Measurements from ENCODE around the gene SELPLG. TPM values are rescaled to one million over a fixed set of nuclear protein-coding genes. Genes with fewer than 3 reads are reported as not detected.

Gene SELPLG
- total RNA-seq, 1 experiment from 2014 or later: 0.34 TPM

- BruUV-seq (replicated peaks): no TSS peak
- ChIA-PET POLR2A (ENCODE audit: low non-redundant PET) (no interaction called here), CTCF (no interaction called here)
- intact Hi-C loops (cut with micrococcal nuclease; ENCODE audit: unreplicated experiment): no loop called here
- peaks cover 15% of the 10 kb centered on the region for H3K4me1 ChIP-seq (ENCODE audit: insufficient read depth, low read length, poor library complexity, severe bottlenecking)
- no peak overlapping the region for H3K27ac ChIP-seq (ENCODE audit: low read depth, low read length, poor library complexity, severe bottlenecking)
- TF ChIP-seq, protein P1, sequence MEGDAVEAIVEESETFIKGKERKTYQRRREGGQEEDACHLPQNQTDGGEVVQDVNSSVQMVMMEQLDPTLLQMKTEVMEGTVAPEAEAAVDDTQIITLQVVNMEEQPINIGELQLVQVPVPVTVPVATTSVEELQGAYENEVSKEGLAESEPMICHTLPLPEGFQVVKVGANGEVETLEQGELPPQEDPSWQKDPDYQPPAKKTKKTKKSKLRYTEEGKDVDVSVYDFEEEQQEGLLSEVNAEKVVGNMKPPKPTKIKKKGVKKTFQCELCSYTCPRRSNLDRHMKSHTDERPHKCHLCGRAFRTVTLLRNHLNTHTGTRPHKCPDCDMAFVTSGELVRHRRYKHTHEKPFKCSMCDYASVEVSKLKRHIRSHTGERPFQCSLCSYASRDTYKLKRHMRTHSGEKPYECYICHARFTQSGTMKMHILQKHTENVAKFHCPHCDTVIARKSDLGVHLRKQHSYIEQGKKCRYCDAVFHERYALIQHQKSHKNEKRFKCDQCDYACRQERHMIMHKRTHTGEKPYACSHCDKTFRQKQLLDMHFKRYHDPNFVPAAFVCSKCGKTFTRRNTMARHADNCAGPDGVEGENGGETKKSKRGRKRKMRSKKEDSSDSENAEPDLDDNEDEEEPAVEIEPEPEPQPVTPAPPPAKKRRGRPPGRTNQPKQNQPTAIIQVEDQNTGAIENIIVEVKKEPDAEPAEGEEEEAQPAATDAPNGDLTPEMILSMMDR (conservative IDR thresholded peaks at IDR 0.05; ENCODE audit: low read depth, low read length): no peak
- TF ChIP-seq EZH2 (IDR thresholded peaks at IDR 0.05; ENCODE audit: borderline replicate concordance, low read depth, low read length, poor library complexity, severe bottlenecking): no peak
- no peaks in the 10 kb centered on the region for H3K9me3 ChIP-seq (ENCODE audit: low read depth, low read length, poor library complexity, severe bottlenecking)
- no peak for DNase-seq (ENCODE audit: low spot score)
- H3K27me3 ChIP-seq (replicated peaks; ENCODE audit: insufficient read depth, low read depth, low read length, poor library complexity): no peaks in the 10 kb centered on the region
- peaks cover 4% of the 10 kb centered on the region for H3K36me3 ChIP-seq (ENCODE audit: insufficient read depth, low read length, poor library complexity, severe bottlenecking)
- H3K4me3 ChIP-seq (ENCODE audit: low read depth, low read length, poor library complexity, severe bottlenecking): no peak overlapping the region
Measured at GRCh38 chr12:108675792-108676191, 42.1 kb upstream of the SELPLG start.

GRCh38 chr12:108672054-108672453, 38.4 kb upstream of the SELPLG start:
- TF ChIP-seq, protein P1 (conservative IDR thresholded peaks at IDR 0.05; ENCODE audit: low read depth, low read length): no peak
- TF ChIP-seq EZH2 (IDR thresholded peaks at IDR 0.05; ENCODE audit: borderline replicate concordance, low read depth, low read length, poor library complexity, severe bottlenecking): no peak
- intact Hi-C loops (cut with micrococcal nuclease; ENCODE audit: unreplicated experiment): no loop called here
- ChIA-PET CTCF (no interaction called here), POLR2A (ENCODE audit: low non-redundant PET) (no interaction called here)
- no peak overlapping the region for H3K27ac ChIP-seq (ENCODE audit: low read depth, low read length, poor library complexity, severe bottlenecking)
- H3K4me3 ChIP-seq (ENCODE audit: low read depth, low read length, poor library complexity, severe bottlenecking): no peak overlapping the region
- peaks cover 4% of the 10 kb centered on the region for H3K36me3 ChIP-seq (ENCODE audit: insufficient read depth, low read length, poor library complexity, severe bottlenecking)
- H3K27me3 ChIP-seq (replicated peaks; ENCODE audit: insufficient read depth, low read depth, low read length, poor library complexity): no peaks in the 10 kb centered on the region
- H3K9me3 ChIP-seq (ENCODE audit: low read depth, low read length, poor library complexity, severe bottlenecking): no peaks in the 10 kb centered on the region
- peaks cover 35% of the 10 kb centered on the region for H3K4me1 ChIP-seq (ENCODE audit: insufficient read depth, low read length, poor library complexity, severe bottlenecking)
- BruUV-seq (replicated peaks): no TSS peak
- DNase-seq (ENCODE audit: low spot score): no peak

- no peak for DNase-seq (ENCODE audit: low spot score)
- intact Hi-C loops (cut with micrococcal nuclease; ENCODE audit: unreplicated experiment): no loop called here
- CTCF ChIA-PET: no interaction called here
- TF ChIP-seq, protein P1 (conservative IDR thresholded peaks at IDR 0.05; ENCODE audit: low read depth, low read length): no peak
- TF ChIP-seq EZH2 (IDR thresholded peaks at IDR 0.05; ENCODE audit: borderline replicate concordance, low read depth, low read length, poor library complexity, severe bottlenecking): no peak
- Histone ChIP-seq H3K36me3 (ENCODE audit: insufficient read depth, low read length, poor library complexity, severe bottlenecking) (peaks cover 4% of the 10 kb centered on the region), H3K4me1 (ENCODE audit: insufficient read depth, low read length, poor library complexity, severe bottlenecking) (peaks cover 39% of the 10 kb centered on the region), H3K27ac (ENCODE audit: low read depth, low read length, poor library complexity, severe bottlenecking) (no peak overlapping the region), H3K9me3 (ENCODE audit: low read depth, low read length, poor library complexity, severe bottlenecking) (no peaks in the 10 kb centered on the region), H3K4me3 (ENCODE audit: low read depth, low read length, poor library complexity, severe bottlenecking) (no peak overlapping the region), H3K27me3 (replicated peaks; ENCODE audit: insufficient read depth, low read depth, low read length, poor library complexity) (no peaks in the 10 kb centered on the region)
- POLR2A ChIA-PET (ENCODE audit: low non-redundant PET): no interaction called here
- BruUV-seq (replicated peaks): no TSS peak
Measured at GRCh38 chr12:108671110-108671509, 37.4 kb upstream of the SELPLG start.

All from A673 (cell line).